ENCODE measurements around the gene APOBEC2.
A peak's percentile ranks its signal among the peaks of the same experiment; 100 is the strongest.

APOBEC2 gene

DNA sequence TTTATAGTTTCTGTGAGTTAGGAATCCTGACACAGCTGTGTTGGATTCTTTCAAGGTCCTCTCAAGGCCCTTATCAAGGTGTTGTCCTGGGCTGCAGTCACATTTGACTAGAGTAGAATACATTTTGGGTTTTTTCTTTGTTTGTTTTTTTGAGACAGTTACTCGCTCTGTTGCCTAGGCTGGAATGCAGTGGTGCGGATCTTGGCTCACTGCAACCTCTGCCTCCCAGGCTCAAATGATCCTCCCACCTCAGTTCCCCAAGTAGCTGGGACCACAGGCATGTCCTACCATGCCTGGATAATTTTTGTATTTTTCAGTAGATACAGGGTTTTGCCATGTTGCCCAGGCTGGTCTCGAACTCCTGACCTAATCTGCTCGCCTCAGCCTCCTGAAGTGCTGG, 35.4 kb downstream of the APOBEC2 start:
- DNase-seq (ENCODE audit: low spot score): no peak

DNA sequence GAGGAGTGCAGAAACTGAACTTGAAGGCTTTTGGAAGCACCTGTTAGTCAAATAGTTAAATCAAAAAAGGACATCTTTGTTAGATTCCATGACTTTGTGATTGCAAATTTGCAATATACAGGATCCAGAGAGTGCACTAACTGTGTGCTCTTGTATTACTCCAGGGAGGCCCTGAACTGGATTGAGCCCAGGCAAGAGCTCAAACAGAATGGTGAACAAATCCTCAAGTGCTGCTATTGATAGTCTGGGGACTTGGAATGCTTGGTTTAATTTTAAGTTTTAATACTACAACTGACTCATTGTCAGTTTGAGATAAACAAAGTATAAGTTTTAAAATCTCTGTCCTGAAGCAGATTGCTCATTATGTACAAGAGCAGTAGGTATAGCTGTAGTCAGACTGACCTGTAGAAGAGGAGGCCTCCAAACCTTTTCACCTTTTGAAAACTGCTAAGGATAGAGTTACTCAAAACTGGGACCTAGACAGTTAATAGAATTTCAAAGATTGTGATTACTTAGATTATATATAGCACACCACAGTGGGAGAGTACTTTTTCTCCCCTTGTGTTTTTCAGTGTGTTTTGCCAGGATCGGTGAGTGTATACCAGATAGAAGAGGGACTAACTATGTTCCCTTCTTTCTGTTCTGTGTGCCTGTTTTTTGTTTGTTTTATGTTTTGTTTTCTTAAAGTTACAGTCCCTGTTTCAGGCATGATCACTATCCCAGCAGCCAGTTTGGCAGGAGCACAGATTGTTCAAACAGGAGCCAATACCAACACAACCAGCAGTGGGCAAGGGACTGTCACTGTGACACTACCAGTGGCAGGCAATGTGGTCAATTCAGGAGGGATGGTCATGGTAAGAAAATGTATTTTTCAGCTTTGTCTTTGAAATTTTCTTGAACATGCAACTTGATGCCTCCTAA, 38.1 kb downstream of the APOBEC2 start:
- no peak for DNase-seq (ENCODE audit: low spot score)

DNA sequence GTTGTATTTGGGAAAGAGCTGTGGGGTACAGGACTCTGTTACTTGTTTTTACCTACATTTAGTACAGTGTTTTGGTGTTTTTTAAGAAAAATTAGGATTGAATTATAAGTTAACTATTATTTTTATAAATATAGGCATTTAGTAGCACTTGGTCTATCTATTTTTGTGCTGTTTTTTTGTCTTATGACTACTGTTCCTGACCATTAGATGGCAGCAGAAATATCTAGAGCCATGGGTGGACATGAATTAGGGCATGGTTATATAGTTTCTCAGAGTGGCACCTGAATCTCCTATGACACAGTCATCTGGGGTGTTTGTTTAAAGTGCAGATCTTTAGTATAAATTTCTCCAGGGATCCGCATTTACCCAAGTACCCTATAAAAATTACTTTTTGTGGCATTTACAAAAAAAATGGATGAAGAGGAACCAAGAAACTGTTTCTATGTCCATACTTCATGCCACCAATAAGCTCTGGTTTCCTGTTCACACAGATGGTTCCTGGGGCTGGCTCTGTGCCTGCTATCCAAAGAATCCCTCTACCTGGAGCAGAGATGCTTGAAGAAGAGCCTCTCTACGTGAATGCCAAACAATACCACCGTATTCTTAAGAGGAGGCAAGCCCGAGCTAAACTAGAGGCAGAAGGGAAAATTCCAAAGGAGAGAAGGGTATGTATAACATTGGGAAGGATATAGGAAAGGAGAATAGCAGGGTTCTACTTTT, 39.6 kb downstream of the APOBEC2 start:
- no peak for DNase-seq (ENCODE audit: low spot score)

DNA sequence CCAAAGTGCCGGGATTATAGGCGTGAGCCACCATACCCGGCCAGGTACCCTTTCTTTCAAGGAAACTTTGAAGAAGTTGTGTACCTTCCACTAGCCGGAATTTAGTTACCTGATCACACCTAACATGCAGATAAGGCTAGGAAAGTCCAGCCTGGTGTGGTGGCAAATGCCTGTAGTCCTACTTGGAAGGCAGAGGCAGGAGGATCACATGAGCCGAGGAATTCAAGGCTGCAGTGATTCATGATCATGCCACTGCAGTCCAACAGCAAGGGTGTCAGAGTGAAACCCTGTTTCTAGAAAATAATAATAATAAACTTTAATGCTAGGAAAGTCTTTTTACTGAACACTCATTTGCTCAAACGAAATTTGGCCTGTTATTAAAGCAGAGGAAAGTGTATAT, 40.7 kb downstream of the APOBEC2 start:
- DNase-seq (ENCODE audit: low spot score): no peak

DNA sequence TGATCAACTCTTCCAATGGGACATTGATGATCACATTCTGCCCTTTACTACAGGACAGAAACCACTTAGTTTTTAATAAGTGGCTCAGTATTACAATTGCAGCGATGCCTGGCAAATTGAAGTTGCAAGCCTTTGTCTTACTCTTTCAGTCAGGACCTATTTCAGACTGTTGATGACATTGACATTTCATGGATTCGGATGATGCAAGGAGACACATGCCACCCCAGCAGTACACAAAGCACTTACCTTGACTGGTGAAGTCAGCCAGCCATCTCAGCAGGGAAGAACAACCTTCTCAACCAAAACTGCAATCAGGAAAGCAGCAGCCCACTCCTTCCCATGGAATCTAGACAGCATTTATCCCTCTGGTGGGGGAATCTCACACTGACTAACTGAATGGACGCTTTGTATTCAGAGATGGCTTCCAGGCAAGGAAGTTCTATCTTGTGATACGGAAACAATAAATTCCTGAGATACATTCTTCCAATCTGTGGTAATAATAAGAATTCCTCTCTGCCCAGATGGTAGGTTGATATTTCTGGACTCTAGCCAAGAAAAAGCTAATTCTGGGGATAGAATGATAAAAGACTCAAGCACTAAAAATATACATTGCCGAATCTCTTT, 44.6 kb downstream of the APOBEC2 start:
- peak; percentile 19 for DNase-seq (ENCODE audit: low spot score)

DNA sequence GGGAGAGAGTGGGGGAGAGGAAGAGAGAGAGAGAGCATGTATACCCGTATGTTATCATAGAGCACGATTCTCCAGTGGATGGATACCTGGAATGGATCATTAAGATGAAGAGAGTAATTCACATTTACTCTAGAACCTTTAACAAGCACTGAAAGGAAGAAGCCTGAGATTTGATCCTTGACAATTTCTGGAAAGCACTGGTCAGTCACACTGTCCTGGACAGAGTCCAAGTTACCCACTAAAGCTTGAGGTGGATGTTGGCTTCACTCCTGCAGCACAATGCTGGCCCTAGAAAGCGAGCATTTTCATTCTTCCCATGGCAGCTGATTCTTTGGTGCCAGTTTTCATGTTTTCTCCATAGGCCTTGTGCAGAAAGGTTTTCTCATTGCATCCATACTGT, 45.4 kb downstream of the APOBEC2 start:
- DNase-seq (ENCODE audit: low spot score): no peak

DNA sequence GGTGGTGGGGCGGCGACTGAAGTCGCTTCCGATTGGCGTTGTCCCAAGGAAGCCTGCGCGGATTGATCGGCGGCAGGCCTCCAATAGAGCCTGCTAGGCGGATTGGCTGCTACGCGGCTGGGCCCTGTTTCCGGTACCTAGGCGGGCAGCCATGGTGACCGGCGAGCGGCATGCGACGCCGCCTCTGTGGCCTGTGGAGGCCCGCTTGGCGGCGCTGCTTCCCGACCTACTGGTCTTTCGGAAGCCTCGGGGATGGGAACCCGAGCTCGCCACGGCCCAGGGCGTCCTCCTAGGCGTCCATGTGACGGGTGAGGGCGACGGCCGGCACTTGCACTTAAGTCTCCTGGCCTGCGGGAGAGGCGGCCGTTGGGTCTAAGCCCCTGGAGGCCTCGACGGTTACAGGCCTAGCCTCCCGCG, 47.9 kb downstream of the APOBEC2 start:
- no peak for DNase-seq (ENCODE audit: low spot score)

DNA sequence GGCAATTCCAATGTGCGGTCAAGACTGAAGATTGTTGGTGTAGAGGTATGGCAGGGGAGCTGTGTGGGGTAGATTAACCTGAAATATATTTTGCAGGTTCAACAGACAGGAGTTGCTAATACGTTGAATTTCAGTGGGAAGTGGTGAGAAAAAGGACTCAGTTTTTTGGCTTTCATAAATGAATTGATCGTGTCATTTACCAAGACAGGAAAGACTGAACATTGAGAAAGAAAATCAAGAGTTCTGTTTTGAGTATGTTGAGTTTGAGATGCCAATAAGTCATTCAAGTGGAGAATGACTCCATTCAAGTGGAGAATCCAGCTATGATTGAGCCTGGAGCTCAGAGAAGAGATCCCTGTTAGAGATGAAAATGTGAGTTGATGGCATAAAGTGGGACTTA, 50.8 kb downstream of the APOBEC2 start:
- no peak for DNase-seq (ENCODE audit: low spot score)

DNA sequence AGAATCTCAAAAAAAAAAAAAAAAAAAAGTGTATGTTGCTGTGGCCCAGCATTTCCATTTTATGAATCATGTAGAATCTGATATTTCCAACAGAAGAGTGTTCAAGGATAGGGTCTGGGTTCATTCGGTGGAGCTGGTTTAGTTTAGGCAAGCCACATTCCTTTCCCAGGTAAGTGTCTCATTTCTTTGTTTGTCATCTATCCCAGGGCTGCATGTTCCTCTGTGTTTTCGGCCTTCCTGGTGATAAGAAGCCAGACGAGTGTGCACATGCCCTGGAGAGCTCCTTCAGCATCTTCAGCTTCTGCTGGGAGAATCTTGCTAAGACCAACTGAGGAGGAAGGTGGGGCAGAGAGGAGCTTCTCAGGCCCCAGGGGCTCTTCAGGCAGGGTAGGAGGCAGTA, 58.0 kb downstream of the APOBEC2 start:
- no peak for DNase-seq (ENCODE audit: low spot score)

Data from pons (tissue), 1 donor.